ENCODE measurements around the gene DDIT4. TPM values are rescaled to one million over a fixed set of nuclear protein-coding genes. Genes with fewer than 3 reads are reported as not detected.

Gene DDIT4
- total RNA-seq, 1 experiment from 2014 or later = 155 TPM

DNA sequence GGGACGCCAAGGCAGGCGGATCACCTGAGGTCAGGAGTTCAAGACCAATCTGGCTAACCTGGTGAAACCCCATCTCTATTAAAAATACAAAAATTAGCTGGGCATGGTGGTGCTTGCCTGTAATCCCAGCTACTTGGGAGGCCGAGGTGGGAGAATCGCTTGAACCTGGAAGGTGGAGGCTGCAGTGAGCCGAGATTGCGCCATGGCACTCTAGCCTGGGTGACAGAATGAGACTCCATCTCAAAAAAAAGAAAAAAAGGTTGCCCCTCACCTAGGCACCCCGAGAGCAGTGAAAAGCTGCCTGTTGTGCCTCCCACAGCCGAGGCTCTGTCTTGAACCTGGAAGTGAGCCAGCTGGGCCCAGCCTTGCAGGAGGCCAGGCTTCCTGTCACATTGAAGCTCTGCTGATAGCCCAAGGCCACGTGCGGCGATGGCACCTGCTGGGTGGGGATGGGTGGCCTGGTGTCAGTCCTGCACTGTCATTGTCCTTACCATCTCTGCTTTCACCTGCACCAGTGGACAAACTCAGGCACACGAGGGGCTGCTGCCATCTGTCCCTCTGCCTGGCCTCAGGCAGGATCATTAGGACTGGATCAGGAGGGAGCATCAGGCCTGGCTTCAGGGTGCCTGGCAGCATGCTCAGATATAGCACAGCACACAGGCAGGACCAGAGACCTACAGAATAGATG is 43.2 kb downstream of the DDIT4 start:
- H3K27ac Mint-ChIP-seq (ENCODE audit: unreplicated experiment) = no peak overlapping the region
- TF ChIP-seq, protein P1, sequence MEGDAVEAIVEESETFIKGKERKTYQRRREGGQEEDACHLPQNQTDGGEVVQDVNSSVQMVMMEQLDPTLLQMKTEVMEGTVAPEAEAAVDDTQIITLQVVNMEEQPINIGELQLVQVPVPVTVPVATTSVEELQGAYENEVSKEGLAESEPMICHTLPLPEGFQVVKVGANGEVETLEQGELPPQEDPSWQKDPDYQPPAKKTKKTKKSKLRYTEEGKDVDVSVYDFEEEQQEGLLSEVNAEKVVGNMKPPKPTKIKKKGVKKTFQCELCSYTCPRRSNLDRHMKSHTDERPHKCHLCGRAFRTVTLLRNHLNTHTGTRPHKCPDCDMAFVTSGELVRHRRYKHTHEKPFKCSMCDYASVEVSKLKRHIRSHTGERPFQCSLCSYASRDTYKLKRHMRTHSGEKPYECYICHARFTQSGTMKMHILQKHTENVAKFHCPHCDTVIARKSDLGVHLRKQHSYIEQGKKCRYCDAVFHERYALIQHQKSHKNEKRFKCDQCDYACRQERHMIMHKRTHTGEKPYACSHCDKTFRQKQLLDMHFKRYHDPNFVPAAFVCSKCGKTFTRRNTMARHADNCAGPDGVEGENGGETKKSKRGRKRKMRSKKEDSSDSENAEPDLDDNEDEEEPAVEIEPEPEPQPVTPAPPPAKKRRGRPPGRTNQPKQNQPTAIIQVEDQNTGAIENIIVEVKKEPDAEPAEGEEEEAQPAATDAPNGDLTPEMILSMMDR (IDR thresholded peaks at IDR 0.05; ENCODE audit: insufficient read depth in 1 of 2, low read depth in 1 of 2, low read length in 1 of 2, severe bottlenecking in 1 of 2, unreplicated experiment in 1 of 2) = no peak
- H3K4me3 Mint-ChIP-seq (ENCODE audit: unreplicated experiment) = no peak overlapping the region
- peaks cover 31% of the 10 kb centered on the region for H3K4me1 ChIP-seq
- H3K36me3 Mint-ChIP-seq (ENCODE audit: insufficient read depth, unreplicated experiment) = peaks cover 13% of the 10 kb centered on the region
- no peaks in the 10 kb centered on the region for H3K36me3 ChIP-seq (ENCODE audit: control insufficient read depth, insufficient read depth, low read length)
- H3K9me3 ChIP-seq = no peaks in the 10 kb centered on the region
- H3K27me3 Mint-ChIP-seq (ENCODE audit: insufficient read depth, unreplicated experiment) = no peaks in the 10 kb centered on the region
- DNase-seq = no peak
- ChIA-PET CTCF (no interaction called here), POLR2A (interaction anchor here (0.6 kb wide), 1 partner anchor 44 kb away, joined by 3 read pairs; no protein-coding TSS in a partner anchor)
- no peaks in the 10 kb centered on the region for H3K9me3 Mint-ChIP-seq (ENCODE audit: unreplicated experiment)
- H3K4me3 ChIP-seq (ENCODE audit: low read depth, low read length) = no peak overlapping the region
- intact Hi-C loops (cut with micrococcal nuclease; ENCODE audit: unreplicated experiment) = no loop called here
- H3K27me3 ChIP-seq (replicated peaks; ENCODE audit: control insufficient read depth, insufficient read depth, low read length) = no peaks in the 10 kb centered on the region
- H3K4me1 Mint-ChIP-seq (ENCODE audit: low read depth, unreplicated experiment) = peaks cover 34% of the 10 kb centered on the region
- no TSS peak for BruUV-seq (replicated peaks)

DNA sequence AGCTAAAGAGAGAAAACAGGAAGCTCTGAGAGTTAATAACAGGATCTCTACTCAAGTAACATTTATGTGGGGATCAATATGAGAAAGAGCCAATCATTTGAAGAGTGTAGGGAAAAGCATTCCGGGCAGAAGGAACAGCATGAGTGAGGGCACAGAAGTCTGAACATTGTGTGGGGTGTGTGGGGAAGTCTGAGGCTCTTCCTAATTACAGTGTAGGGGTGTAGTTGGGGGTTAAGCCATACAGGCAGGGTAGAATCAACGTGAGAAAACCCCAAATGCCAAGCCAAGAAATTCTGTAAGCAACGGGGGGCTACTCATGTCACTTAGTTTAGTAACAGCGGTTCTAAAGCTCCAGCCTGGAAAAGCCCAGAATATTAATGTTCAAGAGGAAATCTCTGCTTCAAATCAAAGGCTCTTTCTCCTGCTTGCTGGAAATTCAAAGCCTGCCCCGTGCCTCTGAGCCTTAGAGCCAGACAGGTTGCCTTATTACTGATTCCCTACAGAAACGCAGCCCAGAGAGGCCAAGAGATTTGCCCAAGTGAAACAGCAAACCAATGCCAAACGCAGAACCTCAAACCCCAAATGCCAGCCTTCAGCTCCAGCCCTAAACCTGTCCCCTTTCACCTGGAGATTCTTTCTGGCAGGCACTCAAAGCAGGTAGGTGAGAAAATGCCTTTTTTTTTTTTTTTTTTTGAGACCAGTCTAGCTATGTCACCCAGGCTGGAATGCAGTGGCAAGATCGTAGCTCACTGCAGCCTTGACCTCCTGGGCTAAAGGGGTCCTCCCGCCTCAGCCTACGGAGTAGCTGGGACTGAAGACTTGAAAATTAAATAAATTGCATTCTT is 44.9 kb downstream of the DDIT4 start:
- no peaks in the 10 kb centered on the region for H3K27me3 Mint-ChIP-seq (ENCODE audit: insufficient read depth, unreplicated experiment)
- H3K9me3 ChIP-seq = no peaks in the 10 kb centered on the region
- DNase-seq = no peak
- no peaks in the 10 kb centered on the region for H3K36me3 ChIP-seq (ENCODE audit: control insufficient read depth, insufficient read depth, low read length)
- ChIA-PET CTCF (interaction anchor here (0.7 to 1.4 kb wide), 5 partner anchors 10 to 270 kb away, joined by 3 to 8 read pairs (median 5); no protein-coding TSS in a partner anchor), POLR2A (interaction anchor here (0.5 to 4.2 kb wide), 9 partner anchors 10 to 105 kb away, joined by 3 to 127 read pairs (median 5); partner anchors contain the start of gene DDIT4)
- H3K9me3 Mint-ChIP-seq (ENCODE audit: unreplicated experiment) = no peaks in the 10 kb centered on the region
- peak overlapping the region; percentile 60 for H3K4me3 Mint-ChIP-seq (ENCODE audit: unreplicated experiment)
- peaks cover 13% of the 10 kb centered on the region for H3K36me3 Mint-ChIP-seq (ENCODE audit: insufficient read depth, unreplicated experiment)
- intact Hi-C loops (cut with micrococcal nuclease; ENCODE audit: unreplicated experiment) = loop anchor here (1.0 kb wide), 1 partner anchor 20 kb away; no protein-coding TSS in a partner anchor
- H3K4me1 Mint-ChIP-seq (ENCODE audit: low read depth, unreplicated experiment) = peaks cover 49% of the 10 kb centered on the region
- peak overlapping the region; percentile 92 for H3K27ac Mint-ChIP-seq (ENCODE audit: unreplicated experiment)
- no TSS peak for BruUV-seq (replicated peaks)
- TF ChIP-seq, protein P1 (IDR thresholded peaks at IDR 0.05; ENCODE audit: insufficient read depth in 1 of 2, low read depth in 1 of 2, low read length in 1 of 2, severe bottlenecking in 1 of 2, unreplicated experiment in 1 of 2) = no peak
- peaks cover 44% of the 10 kb centered on the region for H3K4me1 ChIP-seq
- H3K4me3 ChIP-seq (ENCODE audit: low read depth, low read length) = no peak overlapping the region
- no peaks in the 10 kb centered on the region for H3K27me3 ChIP-seq (replicated peaks; ENCODE audit: control insufficient read depth, insufficient read depth, low read length)

All from Caco-2 (cell line).